Ammon's horn (tissue), 1 donor: ENCODE data around the gene SDR39U1.

ENCODE experiments used
- DNase-seq: peaks from one replicate; pipeline ENCODE4 v3.0.0-alpha.2; 2016; ENCODE audit warnings: low spot score

The SDR39U1 gene

DNA sequence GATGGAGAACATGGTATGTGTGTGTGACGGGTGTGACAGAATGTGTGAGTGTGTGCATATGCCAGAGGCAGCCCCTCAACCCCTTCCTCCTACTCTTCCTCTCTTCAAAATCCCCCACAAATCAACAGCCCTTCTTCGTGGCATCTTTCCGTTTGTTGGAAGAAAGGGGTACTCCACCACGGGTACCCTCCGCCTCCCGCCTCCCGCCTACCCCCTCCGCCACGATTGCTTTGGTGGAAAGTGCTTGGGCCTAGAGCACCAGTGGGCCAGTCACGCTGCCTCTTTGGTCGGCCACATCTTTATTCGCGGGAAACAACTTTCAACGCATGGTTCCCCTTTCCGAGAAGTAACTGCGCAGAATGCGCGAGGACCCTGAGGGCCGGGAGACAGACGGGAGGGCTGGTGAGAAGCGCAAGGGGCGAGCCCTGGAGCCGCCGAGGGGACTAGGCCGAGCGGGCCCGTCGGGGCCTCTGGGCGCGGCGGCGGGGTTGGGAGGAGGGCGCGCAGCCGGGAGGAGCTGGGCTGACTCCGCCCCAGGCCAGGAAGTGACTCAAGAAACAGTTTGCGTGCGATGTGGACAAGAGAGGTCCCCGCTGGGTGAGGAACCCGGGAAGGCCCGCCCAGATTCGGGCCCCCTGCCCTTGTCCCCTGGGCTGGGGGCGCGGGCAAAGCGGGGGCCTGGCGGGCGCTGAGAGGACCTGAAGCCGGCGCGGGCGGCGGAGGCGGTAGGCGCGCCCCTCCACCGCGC lies 13.0 kb downstream of the SDR39U1 start, which contains the start of the genes CBLN3 and KHNYN:
TSS of gene CBLN3 (minus strand) at position 274 of the 748 bp plus-strand sequence. CDS start 614 bp downstream, outside the sequence.
TSS of gene KHNYN (plus strand) at position 560 of the 748 bp plus-strand sequence. CDS start 777 bp downstream, outside the sequence.
- DNase-seq, result peak; percentile 91

DNA sequence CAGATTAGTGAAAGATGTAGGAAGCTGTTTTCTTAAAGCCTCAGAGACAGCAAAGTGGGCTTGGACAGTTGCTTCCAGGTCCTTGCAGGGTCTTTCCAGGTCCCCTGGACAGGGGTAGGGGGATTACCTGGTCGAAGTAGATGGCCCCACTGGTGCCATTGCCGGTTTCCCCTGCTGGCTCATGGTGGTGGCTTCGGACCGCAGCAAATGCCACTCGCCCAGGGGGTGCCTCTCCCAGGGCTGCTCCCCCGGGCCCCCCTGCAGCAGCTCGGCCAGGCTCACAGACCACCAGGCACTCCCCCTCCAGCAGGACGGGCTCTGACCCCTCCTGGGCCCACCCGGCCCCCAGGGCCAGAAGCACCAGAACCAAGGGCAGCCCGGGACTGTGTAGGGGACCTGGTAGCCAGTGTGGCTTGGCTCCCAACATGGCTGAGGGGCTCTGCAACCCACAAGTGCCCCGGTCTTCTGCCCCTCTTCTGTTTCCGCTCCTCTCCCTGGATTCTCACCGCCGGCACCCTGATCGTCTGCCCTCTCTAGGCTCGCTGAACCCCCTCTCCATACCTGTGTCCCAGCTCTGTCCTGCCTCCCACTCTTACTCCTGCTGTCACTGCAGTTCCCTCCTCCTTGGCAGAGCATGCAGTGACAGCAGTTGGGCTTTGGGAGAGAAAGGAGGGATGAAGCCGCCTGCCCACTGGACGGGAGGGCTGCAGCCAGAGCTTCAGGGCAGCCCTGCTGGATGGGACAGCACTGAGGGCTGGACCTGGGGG lies 13.8 kb downstream of the SDR39U1 start:
- DNase-seq, result no peak

DNA sequence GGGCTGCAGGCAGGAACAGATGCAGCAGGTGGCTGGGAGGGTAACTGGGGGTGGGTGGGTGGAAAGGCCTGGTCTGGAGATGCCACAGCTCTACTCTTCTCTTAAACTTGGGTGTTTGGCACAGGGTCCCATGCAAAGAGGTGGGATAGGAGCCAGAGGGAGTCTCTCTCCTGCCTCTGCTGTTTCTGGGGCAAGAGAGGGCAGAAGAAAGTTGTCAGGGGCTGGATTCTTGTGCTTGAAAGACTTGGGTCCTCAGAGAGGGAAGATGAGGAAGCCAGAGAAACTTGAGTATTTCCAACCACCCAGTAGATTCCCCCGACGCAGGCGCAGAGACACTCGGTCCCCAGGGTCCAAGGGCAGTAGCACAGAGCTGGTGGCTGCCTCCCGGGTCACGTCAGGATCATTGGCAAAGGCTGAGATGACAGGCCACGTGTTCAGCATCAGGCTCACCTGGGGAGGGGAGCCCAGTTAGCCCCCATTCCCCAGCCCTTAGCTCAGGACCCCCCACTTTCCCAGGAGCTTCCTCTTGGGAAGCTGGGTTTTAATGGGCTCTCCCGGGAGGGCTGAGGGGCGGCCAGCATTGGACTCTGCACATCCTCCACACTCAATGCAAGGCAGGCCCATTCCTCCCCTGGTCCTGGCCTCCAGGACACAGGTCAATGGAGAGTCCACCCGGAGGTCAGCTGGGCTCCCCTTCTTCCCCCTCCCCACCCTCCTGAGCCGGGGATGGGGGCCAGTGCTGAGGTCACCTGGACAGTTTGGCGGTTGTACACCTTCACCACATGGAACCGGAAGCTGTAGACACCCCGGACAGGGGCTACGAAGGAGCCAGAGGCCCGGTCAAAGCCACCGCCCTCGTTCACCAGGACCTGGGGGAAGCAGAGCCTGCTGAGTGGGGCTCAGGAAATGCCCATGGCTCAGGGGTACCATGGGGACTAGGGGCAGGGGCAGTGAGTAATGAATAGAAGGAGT lies 14.8 kb downstream of the SDR39U1 start:
- no peak for DNase-seq

DNA sequence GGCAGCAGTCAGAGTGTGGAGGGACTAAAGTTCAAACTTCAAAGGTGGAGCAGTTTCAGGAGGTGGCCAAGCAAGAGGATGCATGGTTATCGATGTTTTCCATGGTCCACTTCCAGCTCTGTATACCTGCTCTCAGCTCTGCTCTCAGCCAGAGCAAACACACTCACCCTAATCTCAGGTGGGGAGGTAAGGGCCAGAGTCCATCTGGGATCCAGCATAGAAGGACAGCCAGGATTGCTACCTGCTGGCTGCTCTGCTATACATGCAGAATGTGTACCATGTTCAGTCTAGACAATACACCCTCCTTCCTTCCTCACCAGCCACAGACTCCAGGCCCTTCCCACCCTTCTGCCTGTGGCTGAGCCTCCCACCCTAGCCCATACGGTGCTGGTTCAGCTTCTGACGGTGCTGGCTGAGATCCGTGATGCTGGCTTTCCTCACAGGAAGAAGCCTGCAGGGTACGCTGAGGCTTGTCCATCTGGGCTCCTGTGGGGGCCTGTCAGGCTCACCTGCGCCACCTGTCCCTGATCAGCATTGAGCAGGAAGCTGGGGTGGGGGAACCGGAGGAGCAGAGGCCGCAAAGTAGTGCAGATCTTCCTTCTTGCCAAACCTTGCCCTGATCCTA lies 15.6 kb downstream of the SDR39U1 start:
- DNase-seq, result no peak

DNA sequence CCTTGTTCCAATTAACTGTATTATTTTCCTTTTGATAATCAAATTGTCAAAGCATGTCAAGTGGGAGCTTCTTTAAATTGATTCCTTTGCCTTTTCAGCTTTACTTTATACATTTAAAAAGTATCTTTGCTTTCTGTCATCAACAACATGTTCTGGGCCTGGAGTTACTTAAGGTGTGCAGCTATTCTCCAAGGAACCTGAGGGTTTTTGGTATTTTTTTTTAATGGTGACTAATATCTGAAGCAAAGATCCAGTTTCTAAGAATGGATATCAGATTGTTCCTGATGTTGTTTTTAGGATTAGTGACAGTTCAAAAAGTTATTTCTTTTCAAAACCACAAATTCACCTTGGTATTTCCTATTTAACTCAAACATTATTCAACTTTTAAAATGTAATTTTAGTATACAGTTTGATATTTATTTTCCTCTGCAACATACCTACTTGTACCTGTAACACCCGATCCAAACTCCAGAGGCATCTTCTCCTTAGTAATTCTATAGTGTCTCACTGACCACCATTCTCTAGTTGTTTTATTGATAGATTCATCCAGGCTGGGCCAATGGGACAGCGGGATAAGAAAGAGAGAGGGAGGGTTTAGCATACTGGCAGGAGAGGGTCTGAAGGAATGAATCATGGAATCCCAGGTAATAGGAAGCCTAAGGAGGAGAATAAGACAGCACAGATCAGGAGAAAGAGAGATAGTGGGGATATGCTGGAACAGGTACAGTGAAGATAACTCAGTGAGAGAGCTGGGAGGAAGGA lies 16.2 kb downstream of the SDR39U1 start:
- no peak for DNase-seq

DNA sequence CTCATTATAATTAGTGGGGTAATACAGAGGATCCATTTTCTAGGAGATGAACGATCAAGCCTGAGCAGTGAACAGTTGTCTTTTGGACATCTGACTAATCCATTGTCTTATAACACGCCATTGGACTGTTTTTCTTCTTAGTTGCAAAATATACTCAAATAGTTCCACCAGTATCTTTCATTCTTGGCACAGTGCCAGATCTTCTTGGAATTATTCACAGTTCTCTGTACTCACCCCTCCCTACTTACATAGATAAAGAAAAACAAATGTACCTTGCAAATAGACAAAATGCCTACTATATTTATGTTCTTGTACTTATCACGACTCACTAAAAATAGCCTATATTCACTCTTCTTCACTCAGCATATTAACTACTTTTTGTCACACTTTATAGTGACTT lies 16.9 kb downstream of the SDR39U1 start:
- no peak for DNase-seq

DNA sequence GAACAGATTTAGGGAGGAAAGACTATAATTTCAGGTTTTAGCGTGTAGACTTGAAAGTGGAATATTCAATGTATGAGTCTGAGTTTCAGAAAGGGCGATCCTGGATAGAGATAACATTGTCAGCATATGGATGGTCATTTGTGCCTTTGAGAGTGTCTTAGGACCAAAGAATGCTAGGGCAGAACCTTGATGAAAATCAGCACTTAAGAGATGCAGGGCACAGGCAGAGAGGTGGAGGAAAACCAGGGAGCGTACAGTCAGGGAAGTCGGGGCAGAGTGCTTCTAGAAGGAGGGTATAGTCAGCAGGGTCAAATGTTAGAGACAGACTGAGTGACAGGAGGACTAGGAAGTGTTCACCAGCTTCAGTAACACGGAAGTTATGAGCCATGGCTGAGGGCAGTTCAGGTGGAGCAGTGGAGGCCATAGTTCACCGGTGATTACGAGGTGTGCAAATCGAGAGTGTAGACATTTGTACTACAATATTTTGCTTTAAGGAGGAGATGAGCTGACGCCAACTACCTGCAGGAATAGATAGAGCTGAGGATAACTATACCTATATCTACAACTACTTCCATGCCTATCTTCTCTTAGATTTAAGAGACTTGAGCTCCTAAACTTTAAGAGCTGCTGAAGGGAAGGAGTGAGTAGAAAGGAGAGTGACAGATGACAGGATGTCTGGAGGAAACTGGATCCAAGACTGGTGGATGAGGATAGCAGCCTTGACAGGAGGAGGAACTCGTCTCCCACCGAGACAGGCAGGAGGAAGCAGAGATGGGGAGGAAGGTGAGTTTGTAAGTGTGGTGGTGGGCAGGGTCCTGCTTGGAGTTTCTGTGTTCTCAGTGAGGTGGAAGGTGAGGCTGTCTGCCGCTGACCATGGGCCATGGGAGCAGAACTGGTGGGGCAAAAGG lies 19.6 kb downstream of the SDR39U1 start:
- no peak for DNase-seq

DNA sequence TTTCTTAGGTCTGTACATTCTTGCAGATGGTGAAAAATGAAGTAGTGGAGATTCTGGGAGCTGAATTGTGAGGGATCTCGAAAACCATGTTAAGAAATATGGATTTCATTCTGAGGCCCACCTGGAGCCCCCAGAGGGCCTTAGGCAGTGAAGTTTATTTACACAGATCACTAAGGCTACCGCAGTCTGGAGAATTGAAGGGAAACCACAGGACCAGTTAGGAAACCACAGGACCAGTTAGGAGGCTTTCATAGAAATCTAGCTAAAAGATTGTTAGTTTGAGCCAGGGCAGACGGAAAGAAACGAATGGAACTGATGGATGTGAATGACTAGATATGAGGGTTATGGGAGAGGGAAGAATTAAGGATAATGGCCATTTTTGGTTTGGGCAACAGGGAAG lies 20.3 kb downstream of the SDR39U1 start:
- no peak for DNase-seq

DNA sequence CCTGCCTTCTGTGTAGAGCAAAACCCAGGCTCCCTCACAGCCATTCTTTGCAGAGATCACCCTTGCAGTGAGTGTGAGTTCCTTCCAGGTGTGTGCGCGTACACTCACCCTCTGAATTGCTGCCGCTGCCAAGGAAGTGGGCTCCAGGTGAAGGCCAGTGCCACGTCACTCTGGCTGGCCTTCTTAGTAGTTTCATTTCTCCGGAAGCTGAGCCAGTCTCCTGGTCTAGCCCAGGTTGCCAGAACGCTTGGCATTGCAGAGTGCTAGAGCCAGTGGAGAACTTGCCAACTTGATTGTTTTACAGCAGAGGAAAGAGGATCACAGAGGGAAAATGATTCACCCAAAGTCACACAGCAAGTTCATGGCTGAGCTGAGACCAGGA lies 24.1 kb downstream of the SDR39U1 start:
- no peak for DNase-seq

DNA sequence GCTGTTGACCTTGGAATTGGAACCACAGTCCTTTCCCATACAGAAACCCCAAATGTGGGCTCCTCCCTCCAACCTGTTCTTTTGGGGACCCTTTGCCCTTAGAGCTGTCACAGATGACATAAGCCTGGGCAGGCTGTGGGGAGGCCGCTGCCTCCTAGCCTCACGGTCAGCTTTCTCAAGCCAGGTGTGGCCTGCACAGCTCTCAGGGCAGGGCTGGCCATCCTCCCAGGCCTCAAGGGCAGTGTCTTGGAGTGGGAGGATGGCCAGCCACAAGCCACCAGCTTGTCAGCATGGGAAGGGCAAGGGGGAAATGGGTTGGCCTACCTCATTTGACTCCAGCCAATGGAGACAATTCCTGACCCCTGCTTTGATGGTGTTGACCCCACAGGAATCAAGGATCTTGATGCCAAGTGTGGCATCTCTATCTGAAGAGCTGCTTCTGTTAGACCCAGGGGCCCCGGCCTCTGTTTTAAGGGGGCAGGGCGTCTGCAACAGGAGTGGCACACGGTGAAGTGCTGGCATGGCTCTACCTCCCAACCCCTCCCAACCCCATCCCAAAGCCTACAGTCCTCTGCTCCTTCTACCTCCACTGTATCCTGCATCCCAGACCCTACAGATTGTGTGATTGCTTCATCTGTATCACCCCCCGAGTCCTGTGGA lies 24.6 kb downstream of the SDR39U1 start:
- no peak for DNase-seq

DNA sequence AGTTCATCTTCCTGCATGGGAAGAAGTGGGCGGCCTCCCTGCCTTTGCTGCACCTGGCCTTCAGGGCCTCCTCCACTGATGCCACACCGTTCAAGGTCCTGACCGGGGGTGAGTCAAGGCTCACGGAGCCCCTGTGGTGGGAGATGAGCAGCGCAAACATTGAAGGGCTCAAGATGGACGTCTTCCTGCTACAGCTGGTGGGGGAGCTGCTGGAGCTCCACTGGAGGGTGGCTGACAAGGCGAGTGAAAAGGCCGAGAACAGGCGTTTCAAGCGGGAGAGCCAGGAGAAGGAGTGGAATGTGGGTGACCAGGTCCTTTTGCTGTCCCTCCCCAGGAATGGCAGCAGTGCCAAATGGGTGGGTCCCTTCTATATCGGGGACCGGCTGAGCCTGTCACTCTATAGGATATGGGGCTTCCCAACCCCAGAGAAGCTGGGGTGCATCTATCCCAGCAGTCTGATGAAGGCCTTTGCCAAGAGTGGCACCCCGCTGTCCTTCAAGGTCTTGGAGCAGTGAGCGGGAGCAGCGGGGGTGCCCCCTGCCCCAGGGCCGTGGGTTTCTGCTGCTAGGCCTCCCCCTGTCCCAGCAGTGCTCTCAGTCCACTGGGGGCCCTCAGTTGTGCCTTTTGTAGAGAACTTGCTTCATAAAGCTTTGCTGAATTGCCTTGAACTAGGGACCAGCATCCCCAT lies 25.5 kb downstream of the SDR39U1 start:
- no peak for DNase-seq

DNA sequence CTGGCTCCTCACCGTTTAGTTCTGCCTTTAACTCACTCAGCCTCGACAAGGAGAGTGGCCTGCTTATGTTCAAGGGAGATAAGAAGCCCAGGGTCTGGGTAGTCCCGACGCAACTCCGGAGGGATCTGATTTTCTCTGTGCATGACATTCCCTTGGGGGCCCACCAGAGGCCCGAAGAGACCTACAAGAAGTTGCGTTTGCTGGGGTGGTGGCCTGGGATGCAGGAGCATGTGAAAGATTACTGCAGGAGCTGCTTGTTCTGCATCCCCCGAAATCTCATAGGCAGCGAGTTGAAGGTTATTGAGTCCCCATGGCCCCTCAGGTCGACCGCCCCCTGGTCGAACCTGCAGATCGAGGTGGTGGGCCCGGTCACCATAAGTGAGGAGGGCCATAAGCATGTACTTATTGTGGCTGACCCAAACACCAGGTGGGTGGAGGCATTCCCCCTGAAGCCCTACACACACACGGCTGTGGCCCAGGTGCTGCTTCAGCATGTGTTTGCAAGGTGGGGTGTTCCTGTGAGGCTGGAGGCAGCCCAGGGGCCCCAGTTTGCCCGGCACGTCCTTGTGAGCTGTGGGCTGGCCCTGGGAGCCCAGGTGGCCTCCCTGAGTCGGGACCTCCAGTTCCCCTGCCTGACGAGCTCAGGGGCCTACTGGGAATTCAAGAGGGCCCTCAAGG lies 26.2 kb downstream of the SDR39U1 start:
- DNase-seq, result no peak

DNA sequence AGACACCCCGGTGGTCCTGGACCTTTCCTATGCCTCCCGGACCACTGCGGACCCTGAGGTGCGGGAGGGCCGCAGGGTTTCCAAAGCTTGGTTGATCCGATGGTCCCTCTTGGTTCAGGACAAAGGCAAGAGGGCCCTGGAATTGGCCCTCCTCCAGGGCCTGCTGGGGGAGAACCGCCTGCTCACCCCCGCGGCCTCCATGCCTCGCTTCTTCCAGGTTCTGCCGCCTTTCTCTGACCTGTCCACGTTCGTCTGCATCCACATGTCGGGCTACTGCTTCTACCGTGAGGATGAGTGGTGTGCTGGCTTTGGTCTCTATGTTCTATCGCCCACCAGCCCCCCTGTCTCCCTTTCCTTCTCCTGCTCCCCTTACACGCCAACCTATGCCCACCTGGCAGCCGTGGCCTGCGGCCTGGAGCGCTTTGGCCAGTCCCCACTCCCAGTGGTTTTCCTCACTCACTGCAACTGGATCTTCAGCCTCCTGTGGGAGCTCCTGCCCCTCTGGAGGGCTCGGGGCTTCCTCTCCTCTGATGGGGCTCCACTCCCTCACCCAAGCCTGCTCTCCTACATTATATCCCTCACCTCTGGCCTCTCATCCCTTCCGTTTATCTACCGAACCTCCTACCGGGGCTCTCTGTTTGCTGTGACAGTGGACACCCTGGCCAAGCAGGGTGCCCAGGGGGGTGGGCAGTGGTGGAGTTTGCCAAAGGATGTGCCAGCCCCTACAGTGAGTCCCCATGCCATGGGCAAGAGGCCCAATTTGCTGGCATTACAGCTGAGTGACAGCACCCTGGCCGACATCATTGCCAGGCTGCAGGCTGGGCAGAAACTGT lies 26.9 kb downstream of the SDR39U1 start:
- no peak for DNase-seq

DNA sequence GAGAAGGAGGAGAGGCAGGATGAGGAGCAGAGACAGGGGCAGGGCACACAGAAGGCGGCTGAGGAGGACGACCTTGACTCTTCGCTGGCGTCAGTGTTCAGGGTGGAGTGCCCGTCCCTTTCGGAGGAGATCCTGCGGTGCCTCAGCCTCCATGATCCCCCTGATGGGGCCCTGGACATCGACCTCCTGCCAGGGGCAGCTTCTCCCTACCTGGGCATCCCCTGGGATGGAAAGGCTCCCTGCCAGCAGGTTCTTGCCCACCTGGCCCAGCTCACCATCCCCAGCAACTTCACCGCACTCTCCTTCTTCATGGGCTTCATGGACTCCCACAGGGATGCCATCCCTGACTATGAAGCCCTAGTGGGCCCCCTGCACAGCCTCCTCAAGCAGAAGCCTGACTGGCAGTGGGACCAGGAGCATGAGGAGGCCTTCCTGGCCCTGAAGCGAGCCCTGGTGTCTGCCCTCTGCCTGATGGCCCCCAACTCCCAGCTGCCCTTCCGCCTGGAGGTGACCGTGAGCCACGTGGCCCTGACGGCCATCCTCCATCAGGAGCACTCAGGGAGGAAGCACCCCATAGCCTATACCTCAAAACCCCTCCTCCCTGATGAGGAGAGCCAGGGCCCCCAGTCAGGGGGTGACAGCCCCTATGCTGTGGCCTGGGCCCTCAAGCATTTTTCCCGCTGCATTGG lies 27.7 kb downstream of the SDR39U1 start:
- DNase-seq, result no peak

DNA sequence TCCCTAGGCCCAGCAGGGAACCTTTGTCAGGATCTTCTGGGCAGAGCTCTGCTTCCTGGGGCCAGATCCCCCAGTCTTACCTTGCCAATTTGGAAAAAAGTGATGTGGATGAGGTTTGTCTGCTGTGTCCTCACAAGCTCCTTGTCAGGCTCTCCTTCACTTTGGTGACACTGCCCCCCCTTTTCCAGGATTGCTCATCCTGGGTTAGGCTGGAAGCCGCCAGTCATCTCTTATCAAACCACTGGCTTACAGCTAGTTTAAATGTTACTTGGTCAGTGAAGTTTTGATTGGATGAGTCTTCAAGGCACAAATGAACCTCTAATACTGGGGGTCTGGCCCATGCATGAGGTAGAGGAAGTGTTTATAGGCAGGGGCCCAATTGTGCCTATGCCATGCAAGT lies 28.5 kb downstream of the SDR39U1 start:
- no peak for DNase-seq
